IMR-90 (cell line): Measurements from ENCODE around the gene ITSN1. TPM values are rescaled to one million over a fixed set of nuclear protein-coding genes. Genes with fewer than 3 reads are reported as not detected.

ENCODE experiments used
- ATAC-seq: fragments of 200-7000 bp; cut with Tn5 transposase; 2 replicates; pipeline ENCODE4 v1.9.1; 2020; ENCODE audit warnings: low read depth, mild to moderate bottlenecking, moderate library complexity
- BruUV-seq: library from RNA; stranded (reverse); fragments of 400-500 nt; replicated peaks from 2 replicates; lab custom pipeline; 2021; lab: Mats Ljungman, UMichigan
- CTCF ChIA-PET: fragments of 300-600 bp; formaldehyde crosslinking; extraction: SDS; loops from one replicate; lab custom pipeline; 2021; ENCODE audit warnings: antibody characterized with exemption; lab: Yijun Ruan, JAX
- POLR2A ChIA-PET: fragments of 300-600 bp; sonication (Branson Sonifier 250); formaldehyde crosslinking; loops from one replicate; lab custom pipeline; 2022; ENCODE audit warnings: antibody characterized with exemption; ENCODE audit not compliant: unreplicated experiment; lab: Charles Lee
- DNase-seq: peaks from one replicate; pipeline ENCODE4 v3.0.0; 2013
- H2AFZ ChIP-seq: replicated peaks from 2 replicates; pipeline ENCODE3; 2013; ENCODE audit warnings: low read length, mild to moderate bottlenecking; ENCODE audit not compliant: poor library complexity
- H2AK5ac ChIP-seq: 2 replicates; pipeline ENCODE4 v1.6.1; 2013; ENCODE audit warnings: low read depth, low read length, inconsistent platforms
- H2AK9ac ChIP-seq: replicated peaks from 2 replicates; pipeline ENCODE3; 2013; ENCODE audit warnings: mild to moderate bottlenecking, low read depth, low read length, moderate library complexity; ENCODE audit not compliant: poor library complexity
- H2BK120ac ChIP-seq: 2 replicates; pipeline ENCODE4 v1.6.1; 2013; ENCODE audit warnings: low read depth, low read length, inconsistent platforms
- H2BK15ac ChIP-seq: 3 replicates; pipeline ENCODE4 v1.6.1; 2013; ENCODE audit warnings: low read depth, low read length, inconsistent platforms
- H2BK20ac ChIP-seq: 2 replicates; pipeline ENCODE4 v1.6.1; 2013; ENCODE audit warnings: low read depth, mild to moderate bottlenecking, inconsistent platforms, low read length, moderate library complexity
- H2BK5ac ChIP-seq: 2 replicates; pipeline ENCODE4 v1.6.1; 2013; ENCODE audit warnings: mild to moderate bottlenecking, low read depth, low read length, inconsistent platforms; ENCODE audit not compliant: poor library complexity, severe bottlenecking
- H3K14ac ChIP-seq: replicated peaks from 2 replicates; pipeline ENCODE4 v1.6.1; 2013; ENCODE audit warnings: low read depth, low read length, inconsistent platforms
- H3K18ac ChIP-seq: 2 replicates; pipeline ENCODE4 v1.6.1; 2013; ENCODE audit warnings: low read depth, low read length, control low read depth
- H3K23ac ChIP-seq: 2 replicates; pipeline ENCODE4 v1.6.1; 2013; ENCODE audit warnings: low read depth, low read length, inconsistent platforms
- H3K27ac ChIP-seq: 2 replicates; pipeline ENCODE4 v1.5.1; 2013; ENCODE audit warnings: mild to moderate bottlenecking, control low read depth, low read length; ENCODE audit not compliant: insufficient read depth
- H3K27me3 ChIP-seq: 2 replicates; pipeline ENCODE4 v1.6.1; 2013; ENCODE audit warnings: low read length; ENCODE audit not compliant: control insufficient read depth, insufficient read depth
- H3K36me3 ChIP-seq: 2 replicates; pipeline ENCODE4 v1.6.1; 2013; ENCODE audit warnings: low read length, mixed read lengths; ENCODE audit not compliant: control insufficient read depth, insufficient read depth
- H3K4ac ChIP-seq: 2 replicates; pipeline ENCODE4 v1.6.1; 2013; ENCODE audit warnings: low read depth, low read length, inconsistent platforms
- H3K4me1 ChIP-seq: 2 replicates; pipeline ENCODE4 v1.6.1; 2013; ENCODE audit warnings: low read length, mixed read lengths; ENCODE audit not compliant: control insufficient read depth, insufficient read depth
- H3K4me2 ChIP-seq: 2 replicates; pipeline ENCODE4 v1.6.1; 2013; ENCODE audit warnings: low read depth, mild to moderate bottlenecking, control low read depth, low read length, moderate library complexity
- H3K4me3 ChIP-seq: 2 replicates; pipeline ENCODE4 v1.5.1; 2013; ENCODE audit warnings: low read depth, mild to moderate bottlenecking, control low read depth, low read length, moderate library complexity; ENCODE audit not compliant: insufficient read depth
- H3K56ac ChIP-seq: 2 replicates; pipeline ENCODE4 v1.6.1; 2013; ENCODE audit warnings: low read length, inconsistent platforms; ENCODE audit not compliant: insufficient read depth; ENCODE audit errors: extremely low read depth
- H3K79me1 ChIP-seq, 2 experiments: 2 replicates each; pipeline ENCODE4 v1.6.1; 2013; ENCODE audit warnings: low read length in 2 of 2, inconsistent platforms in 1 of 2, low read depth in 1 of 2
- H3K9ac ChIP-seq: 2 replicates; pipeline ENCODE4 v1.6.1; 2013; ENCODE audit warnings: low read depth, low read length, control low read depth
- H3K9me1 ChIP-seq: 2 replicates; pipeline ENCODE4 v1.6.1; 2013; ENCODE audit warnings: low read length, inconsistent platforms; ENCODE audit not compliant: insufficient read depth
- H3K9me3 ChIP-seq: 2 replicates; pipeline ENCODE4 v1.6.1; 2013; ENCODE audit warnings: low read length; ENCODE audit not compliant: control insufficient read depth, insufficient read depth
- H4K20me1 ChIP-seq: 2 replicates; pipeline ENCODE4 v1.6.1; 2013; ENCODE audit warnings: low read length, inconsistent platforms; ENCODE audit not compliant: insufficient read depth
- H4K5ac ChIP-seq: 2 replicates; pipeline ENCODE4 v1.6.1; 2013; ENCODE audit warnings: mild to moderate bottlenecking, low read depth, low read length, control low read depth
- H4K8ac ChIP-seq, 2 experiments: 2 replicates each; pipeline ENCODE4 v1.6.1; 2013; ENCODE audit warnings: low read depth in 2 of 2, low read length in 2 of 2, control low read depth in 1 of 2, inconsistent platforms in 1 of 2
- H4K91ac ChIP-seq: 2 replicates; pipeline ENCODE4 v1.6.1; 2013; ENCODE audit warnings: low read depth, low read length, inconsistent platforms; ENCODE audit not compliant: insufficient read depth
- BHLHE40 ChIP-seq: fragments of 150-350 bp; IDR thresholded peaks from 2 replicates; pipeline ENCODE4 v1.6.1; 2016; ENCODE audit warnings: mild to moderate bottlenecking, low read depth, low read length
- CEBPB ChIP-seq: IDR thresholded peaks from 2 replicates; pipeline ENCODE4 v1.6.1; 2012; ENCODE audit warnings: low read depth, low read length, improper control_type of control experiment
- ELK1 ChIP-seq: fragments of 150-350 bp; IDR thresholded peaks from 2 replicates; pipeline ENCODE4 v1.6.1; 2016; ENCODE audit warnings: low read depth, mild to moderate bottlenecking, low read length, moderate library complexity, borderline replicate concordance
- MAFK ChIP-seq: IDR thresholded peaks from 2 replicates; pipeline ENCODE4 v1.6.1; 2012; ENCODE audit warnings: low read depth, low read length, improper control_type of control experiment
- MXI1 ChIP-seq: IDR thresholded peaks from 2 replicates; pipeline ENCODE4 v1.6.1; 2012; ENCODE audit warnings: low read depth, mild to moderate bottlenecking, low read length, moderate library complexity, borderline replicate concordance
- POLR2A ChIP-seq: IDR thresholded peaks from 2 replicates; pipeline ENCODE4 v1.6.1; 2012; ENCODE audit warnings: mild to moderate bottlenecking, low read depth, low read length
- RAD21 ChIP-seq: IDR thresholded peaks from 2 replicates; pipeline ENCODE4 v1.6.1; 2012; ENCODE audit warnings: low read length, improper control_type of control experiment
- RCOR1 ChIP-seq: IDR thresholded peaks from 2 replicates; pipeline ENCODE4 v1.6.1; 2012; ENCODE audit warnings: mild to moderate bottlenecking, low read length, improper control_type of control experiment; ENCODE audit not compliant: insufficient replicate concordance
- USF2 ChIP-seq: fragments of 150-350 bp; IDR thresholded peaks from 2 replicates; pipeline ENCODE4 v1.6.1; 2017; ENCODE audit warnings: mild to moderate bottlenecking, antibody characterized with exemption, low read length, low read depth
- WGBS, 2 experiments: methylation state at CpG; one replicate each; pipeline versions ENCODE4 v1.1.5 to v1.1.7; 2013; ENCODE audit warnings: missing lambda C conversion rate in 2 of 2; ENCODE audit not compliant: insufficient read length in 1 of 2; ENCODE audit errors: extremely low coverage in 2 of 2; 5-methylcytosine and 5-hydroxymethylcytosine counted together
- dilution Hi-C: fragments of 300-500 bp; cut with HindIII; formaldehyde crosslinking; loops from one replicate; pipeline ENCODE4 v1.14.3; 2018; ENCODE audit warnings: low sequenced_read_pairs; ENCODE audit not compliant: unreplicated experiment
- in situ Hi-C: fragments of 300-500 bp; cut with MboI; formaldehyde crosslinking; loops from 3 replicates; pipeline ENCODE4 v1.14.3; 2019; ENCODE audit warnings: low sequenced_read_pairs, inconsistent platforms, mixed read lengths
- intact Hi-C: fragments of 100-400 bp; cut with micrococcal nuclease; formaldehyde crosslinking; loops from 2 replicates; pipeline ENCODE4 v1.10.0; 2022
- polyA plus RNA-seq, 3 experiments: library from polyadenylated mRNA; depleted of rRNA; stranded (reverse); fragments of >200 nt; gene quantifications; 2 replicates each; pipeline ENCODE4 v1.2.3, GENCODE V29; 2012; ENCODE audit warnings: low replicate concordance in 1 of 3
- total RNA-seq: library from RNA; depleted of rRNA; stranded (reverse); fragments of >200 nt; gene quantifications from 2 replicates; pipeline ENCODE4 v1.2.3, GENCODE V29; 2012

Gene ITSN1
- total and polyA plus RNA-seq, 2 of the 4 experiments (the other 2 are of a cell fraction): 45.4 to 62.0 TPM

- CTCF ChIA-PET: interaction anchor here (0.7 kb wide), 1 partner anchor 223 kb away, joined by 3 read pairs; no protein-coding TSS in a partner anchor
- WGBS, 2 experiments: 80% methylated on average over 2 of the region's 7 CpGs; no CpG with 5 or more reads in 1 of the 2 experiments
These were observed 31.1 kb upstream of the ITSN1 start for GRCh38 chr21:33611006-33611744.

More at GRCh38 chr21:33611006-33611744, 31.1 kb upstream of the ITSN1 start:
- no peak overlapping the region for H3K56ac ChIP-seq
- H3K27ac ChIP-seq: no peak overlapping the region
- no peaks in the 10 kb centered on the region for H3K4me1 ChIP-seq
- H3K9me1 ChIP-seq: peaks cover 2% of the 10 kb centered on the region; the same call in 1 of the 2 replicates
- no peak overlapping the region for H4K5ac ChIP-seq
- POLR2A ChIA-PET: no interaction called here
- DNase-seq (no peak), ATAC-seq (no peak)
- no peak overlapping the region for H3K23ac ChIP-seq
- H3K18ac ChIP-seq: no peak overlapping the region
- peaks cover 12% of the 10 kb centered on the region for H3K36me3 ChIP-seq
- no peak overlapping the region for H2BK120ac ChIP-seq
- no peak overlapping the region for H2AK9ac ChIP-seq
- no peak overlapping the region for H4K8ac ChIP-seq
- no peaks in the 10 kb centered on the region for H4K20me1 ChIP-seq
- H2AK5ac ChIP-seq: no peak overlapping the region
- H2BK20ac ChIP-seq: no peak overlapping the region
- H2BK5ac ChIP-seq: no peak overlapping the region
- H3K4me2 ChIP-seq: no peak overlapping the region
- dilution Hi-C loops (no loop called here), in situ Hi-C loops (no loop called here), intact Hi-C loops (no loop called here)
- H3K14ac ChIP-seq: no peak overlapping the region
- no peak overlapping the region for H3K9ac ChIP-seq
- H3K27me3 ChIP-seq: no peaks in the 10 kb centered on the region
- no peak overlapping the region for H2AFZ ChIP-seq
- no TSS peak for BruUV-seq
- no peak overlapping the region for H3K4me3 ChIP-seq
- no peak for TF ChIP-seq BHLHE40
- TF ChIP-seq CEBPB: no peak
- TF ChIP-seq ELK1: no peak
- no peak for TF ChIP-seq MXI1
- TF ChIP-seq POLR2A: no peak
- TF ChIP-seq MAFK: no peak
- no peak for TF ChIP-seq RCOR1
- TF ChIP-seq RAD21: no peak
- TF ChIP-seq USF2: no peak
- no peaks in the 10 kb centered on the region for H3K9me3 ChIP-seq
- H3K4ac ChIP-seq: no peak overlapping the region
- no peak overlapping the region for H4K91ac ChIP-seq
- no peaks in the 10 kb centered on the region for H3K79me1 ChIP-seq
- no peak overlapping the region for H2BK15ac ChIP-seq
